SKM-1 treated with dmso at 0.1 percent for 144 hours (cell line): ENCODE measurements around the gene DSCAM.
"Not testable (repeated sequence)": the region's sequence is repeated elsewhere in the genome, so short reads cannot be mapped to it uniquely, and the experiment has no call there.

Experiments
- DNase-seq: peaks from one replicate; lab custom pipeline; 2025; ENCODE audit not compliant: unreplicated experiment; lab: John Stamatoyannopoulos, UW

DSCAM gene

DNA sequence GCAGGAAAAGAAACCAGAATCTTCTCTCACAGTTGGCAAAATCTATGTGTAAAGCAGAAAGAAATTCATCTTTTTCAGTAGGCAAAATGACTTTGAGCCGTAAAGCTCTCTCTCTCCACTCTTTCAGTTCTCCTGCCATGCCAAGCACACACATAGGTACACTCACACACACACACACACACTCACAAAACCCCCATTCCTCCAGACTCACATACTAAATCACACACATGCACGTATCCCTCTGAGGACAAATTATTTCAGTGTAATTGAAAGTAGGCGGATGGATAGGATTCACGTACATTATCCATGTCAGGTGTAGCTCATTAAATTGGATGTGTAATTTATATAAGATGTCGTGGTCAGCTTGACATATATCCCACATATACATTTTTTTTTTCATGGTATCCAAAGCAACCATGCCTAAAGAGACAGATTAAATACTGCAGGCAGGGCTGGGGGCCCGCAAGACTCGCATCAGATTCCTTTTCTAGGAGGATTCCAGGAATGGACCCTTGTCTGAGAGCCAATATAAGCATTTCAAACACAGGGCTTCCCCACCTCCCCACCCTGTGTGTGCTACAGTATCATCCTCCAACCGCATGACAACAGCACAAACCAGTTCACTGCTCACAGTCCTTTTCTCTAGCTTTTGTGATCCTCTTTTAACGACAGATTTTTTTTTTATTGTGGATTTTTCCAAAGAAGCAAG, 658.9 kb downstream of the DSCAM start:
- DNase-seq, result no peak

GRCh38 chr21:40187244-40187643, 659.7 kb downstream of the DSCAM start:
- DNase-seq, result no peak

- DNase-seq, result no peak
Measured at GRCh38 chr21:40186045-40186444, 660.9 kb downstream of the DSCAM start.

- DNase-seq, result no peak
Measured at GRCh38 chr21:40185208-40185607, 661.8 kb downstream of the DSCAM start.

DNA sequence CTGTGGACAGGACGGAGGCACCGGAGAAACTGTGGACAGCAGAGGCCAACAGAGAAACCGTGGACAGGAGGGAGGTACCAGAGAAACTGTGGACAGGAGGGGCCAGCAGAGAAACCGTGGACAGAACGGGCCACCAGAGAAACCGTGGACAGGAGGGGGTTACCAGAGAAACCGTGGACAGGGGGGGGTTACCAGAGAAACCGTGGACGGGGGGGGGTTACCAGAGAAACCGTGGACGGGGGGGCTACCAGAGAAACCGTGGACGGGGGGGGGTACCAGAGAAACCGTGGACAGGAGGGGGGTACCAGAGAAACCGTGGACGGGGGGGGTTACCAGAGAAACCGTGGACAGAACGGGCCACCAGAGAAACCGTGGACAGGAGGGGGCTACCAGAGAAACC, 664.5 kb downstream of the DSCAM start:
- not testable (repeated sequence) for DNase-seq

- no peak for DNase-seq
Measured at GRCh38 chr21:40179166-40179565, 667.8 kb downstream of the DSCAM start.

DNA sequence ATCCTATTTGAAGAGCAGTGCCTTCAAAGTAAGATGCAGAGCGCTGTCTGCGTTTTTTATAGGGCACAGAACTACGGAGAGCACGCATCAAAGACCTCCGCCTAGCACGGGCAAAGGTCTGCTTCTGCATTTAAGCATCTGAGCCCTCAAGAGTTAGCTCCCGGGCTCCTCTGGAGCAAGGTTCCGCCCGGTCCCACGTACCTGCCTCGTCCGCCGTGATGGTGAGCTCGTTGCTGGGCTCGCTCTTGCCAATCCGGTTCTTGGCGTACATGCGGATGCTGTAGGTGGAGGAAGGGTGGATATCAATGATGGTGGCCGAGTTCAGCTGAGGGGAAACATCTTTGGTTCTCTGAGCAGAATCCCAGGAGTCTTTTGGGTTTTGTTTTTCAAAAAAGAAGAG, 668.2 kb downstream of the DSCAM start:
- no peak for DNase-seq

DNA sequence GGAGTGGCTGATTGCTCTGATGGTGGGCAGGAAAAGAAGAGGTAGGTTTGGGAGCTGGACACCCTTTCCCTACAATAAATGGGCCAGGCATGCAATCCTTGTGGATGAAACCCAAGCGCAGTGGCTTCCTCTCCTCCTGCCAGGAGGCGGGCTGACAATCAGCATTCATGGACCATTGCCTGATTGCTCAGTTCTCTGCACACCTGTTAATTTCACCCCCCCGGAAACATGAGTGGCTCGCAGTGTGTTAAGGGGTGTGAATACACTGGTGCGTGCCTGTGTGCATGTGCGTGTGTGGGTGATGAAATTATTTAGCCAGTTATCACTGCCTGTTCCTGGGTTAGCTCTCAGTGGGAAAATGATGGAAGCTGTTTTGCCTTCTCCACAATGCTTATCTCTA, 669.0 kb downstream of the DSCAM start:
- no peak for DNase-seq

- no peak for DNase-seq
Measured at GRCh38 chr21:40176724-40177123, 670.2 kb downstream of the DSCAM start.

GRCh38 chr21:40173816-40174215, 673.1 kb downstream of the DSCAM start:
- DNase-seq, result no peak

DNA sequence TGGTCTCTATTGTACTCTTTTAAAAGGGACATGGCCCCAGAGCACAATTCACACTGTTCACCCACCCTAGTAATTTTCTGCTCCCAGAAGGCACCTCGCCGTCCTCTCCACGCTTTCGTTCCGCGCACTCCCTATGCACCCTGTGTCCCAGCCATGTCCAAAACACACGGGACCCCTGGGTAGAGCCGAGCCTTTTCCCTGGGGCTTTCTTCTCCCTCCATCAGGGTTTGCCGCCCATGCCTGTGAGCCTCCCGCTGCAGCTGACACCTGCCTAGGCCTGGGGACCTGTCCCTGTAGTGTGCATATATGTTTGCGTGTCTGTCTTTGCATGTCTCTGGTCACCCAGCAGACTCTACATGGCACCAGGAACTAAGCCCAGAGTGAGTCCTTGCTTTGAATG, 677.0 kb downstream of the DSCAM start:
- no peak for DNase-seq

DNA sequence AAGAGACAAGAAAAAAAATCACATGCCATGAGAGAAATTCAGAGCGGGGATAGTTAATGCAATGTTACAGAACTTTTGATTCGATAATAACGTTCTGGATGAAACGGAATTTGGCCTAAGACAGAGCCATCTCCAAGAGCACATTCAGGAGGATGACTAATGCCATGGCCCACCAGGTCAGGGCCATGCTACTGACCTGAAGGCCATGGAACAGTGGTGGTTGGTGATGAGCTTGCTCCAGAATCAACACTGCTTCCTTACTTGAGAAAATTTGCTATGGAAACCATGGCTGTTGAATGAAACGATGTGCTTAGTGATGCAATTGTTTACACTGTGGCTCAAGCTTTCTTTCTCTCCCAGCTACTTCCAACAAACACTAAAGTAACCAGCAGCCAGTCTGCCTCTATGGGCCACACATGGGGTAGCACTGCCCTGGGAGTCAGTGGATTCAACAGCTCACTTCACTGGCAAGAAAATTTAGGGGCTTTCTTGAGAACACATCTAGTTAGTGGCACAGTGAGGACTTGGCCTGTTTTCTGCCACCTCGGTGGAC, 680.6 kb downstream of the DSCAM start:
- DNase-seq, result no peak

- DNase-seq, result no peak
Measured at GRCh38 chr21:40165773-40166070, 681.2 kb downstream of the DSCAM start.

DNA sequence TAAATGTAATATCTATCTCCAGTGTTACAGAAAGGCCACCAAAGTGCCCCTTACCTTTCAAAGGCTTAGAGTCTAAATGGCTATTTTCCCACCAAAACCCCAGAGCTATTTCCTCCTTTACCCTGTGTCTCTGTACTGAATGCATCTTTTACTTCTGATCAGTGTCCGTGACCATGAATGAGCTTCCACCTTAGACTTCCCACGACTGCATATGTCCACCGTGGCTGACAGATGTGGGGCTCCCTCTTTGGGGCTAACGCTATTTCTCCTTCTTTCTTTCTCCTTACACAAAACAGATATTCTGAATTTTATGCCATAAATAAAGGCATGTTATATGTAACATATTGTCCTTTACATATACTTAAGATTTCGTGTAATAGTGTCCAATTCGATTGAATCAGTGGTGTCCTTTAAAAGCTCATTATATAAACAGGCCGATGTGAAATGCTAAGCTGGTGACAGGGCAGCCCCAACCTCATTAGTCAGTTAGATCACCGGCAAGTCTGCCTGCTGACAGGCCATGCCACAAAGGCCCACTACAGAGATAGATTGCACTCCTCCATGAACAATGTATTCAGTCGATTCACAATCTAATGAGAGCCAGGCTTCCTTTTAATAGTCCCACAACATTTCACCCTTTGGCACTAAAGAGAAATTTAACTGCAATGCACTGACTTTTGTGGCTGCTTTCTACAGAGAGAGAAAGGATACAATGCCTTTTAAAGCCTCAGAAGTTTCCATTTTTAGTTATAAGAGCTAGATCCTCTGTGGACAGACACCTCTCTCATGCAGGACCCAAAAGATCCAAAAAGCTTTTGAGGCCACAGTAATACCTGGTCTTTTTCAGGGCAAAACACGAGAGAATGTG, 681.8 kb downstream of the DSCAM start:
- DNase-seq, result no peak

- DNase-seq, result no peak
Measured at GRCh38 chr21:40162075-40162474, 684.9 kb downstream of the DSCAM start.

DNA sequence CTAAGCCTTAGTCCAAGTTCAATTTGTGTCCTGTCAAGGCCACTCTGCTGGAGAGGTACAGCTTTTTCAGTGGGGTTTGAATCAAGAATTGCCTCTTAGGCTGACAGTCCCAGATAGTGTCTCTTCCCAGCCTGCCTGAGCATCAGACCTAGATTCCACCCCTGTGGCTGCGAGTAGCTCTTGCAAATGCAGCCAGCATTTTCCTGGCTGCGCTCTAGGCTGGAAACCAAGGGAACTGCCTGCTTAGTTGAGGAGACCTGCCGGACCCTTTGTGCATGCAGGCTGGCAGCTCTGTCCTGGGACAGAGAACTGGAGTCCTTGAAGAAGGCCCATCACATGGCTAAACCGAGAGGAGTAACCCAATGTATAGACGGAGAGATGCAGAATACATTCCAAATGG, 686.0 kb downstream of the DSCAM start:
- no peak for DNase-seq

GRCh38 chr21:40158366-40158765, 688.6 kb downstream of the DSCAM start:
- no peak for DNase-seq

DNA sequence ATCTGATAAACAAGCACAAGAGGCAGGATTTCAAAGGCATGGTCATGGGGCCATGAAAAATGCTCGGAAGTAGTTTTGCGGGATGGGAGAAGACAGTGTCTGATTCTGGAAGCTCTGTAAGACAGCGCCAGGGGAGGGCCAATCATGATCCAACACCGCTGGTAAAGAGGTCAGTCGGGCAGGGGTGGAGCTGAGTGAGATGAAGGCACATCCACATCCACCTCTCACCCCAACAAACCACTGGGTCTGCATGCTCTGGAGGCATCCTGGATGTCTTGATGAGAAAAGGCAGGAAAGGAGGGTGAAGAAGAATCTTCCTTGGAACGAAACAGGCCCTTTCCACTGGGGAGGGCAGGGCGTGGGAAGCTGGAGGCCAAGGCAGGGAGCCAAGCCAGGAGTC, 691.4 kb downstream of the DSCAM start:
- DNase-seq, result no peak

DNA sequence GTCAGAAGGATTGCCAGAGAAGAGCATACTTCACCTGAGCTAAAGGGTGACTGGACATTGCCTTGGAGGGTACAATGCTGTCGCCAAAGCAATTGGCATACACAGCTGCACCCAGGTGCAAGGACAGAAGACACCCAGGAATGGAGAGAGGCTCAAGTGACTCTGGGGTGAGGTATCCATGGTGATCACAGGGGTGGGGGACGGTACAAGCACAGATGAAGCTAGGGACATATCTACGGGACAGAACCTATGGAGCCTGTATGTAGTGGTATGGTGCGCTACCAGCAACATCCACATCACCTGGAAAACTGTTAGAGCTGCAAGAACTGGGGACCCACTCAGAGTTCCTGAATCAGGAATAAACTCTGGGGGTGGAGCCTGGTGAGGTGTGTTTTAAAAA, 693.6 kb downstream of the DSCAM start:
- no peak for DNase-seq

GRCh38 chr21:40152476-40152875, 694.5 kb downstream of the DSCAM start:
- no peak for DNase-seq

- DNase-seq, result no peak
Measured at GRCh38 chr21:40151611-40152010, 695.3 kb downstream of the DSCAM start.

DNA sequence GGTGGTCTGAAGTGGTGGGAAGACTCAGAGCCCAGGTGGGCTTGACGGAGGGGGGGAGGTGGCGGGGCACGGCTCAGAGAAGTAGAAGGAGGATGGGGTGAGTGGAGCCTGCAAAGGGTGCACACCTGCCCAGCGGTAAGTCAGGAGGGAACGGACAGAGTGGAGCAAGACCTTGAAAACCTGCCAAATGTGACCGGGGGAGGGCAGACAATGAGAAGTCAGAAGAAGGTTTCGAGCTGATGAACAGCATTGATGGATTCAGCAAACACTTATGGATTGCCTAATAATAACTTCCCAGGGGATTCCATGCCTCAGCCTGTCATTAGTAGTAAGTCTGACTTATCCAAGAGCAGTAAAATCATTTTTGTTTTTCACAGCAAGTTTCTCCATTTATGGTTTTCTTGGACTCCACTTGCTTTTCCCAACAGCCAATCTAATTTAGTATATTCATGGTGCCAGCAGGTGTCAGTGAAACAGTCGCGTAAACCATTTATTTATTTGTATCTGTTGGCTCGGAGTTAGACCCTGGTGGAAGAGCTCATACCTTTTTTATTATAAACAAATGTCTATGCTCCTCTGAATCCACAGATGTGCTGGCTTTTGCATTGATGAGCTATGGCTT, 700.6 kb downstream of the DSCAM start:
- DNase-seq, result no peak
